ENCODE results near the gene SSBP3.
A peak's percentile ranks its signal among the peaks of the same experiment; 100 is the strongest.

SSBP3 gene

DNA sequence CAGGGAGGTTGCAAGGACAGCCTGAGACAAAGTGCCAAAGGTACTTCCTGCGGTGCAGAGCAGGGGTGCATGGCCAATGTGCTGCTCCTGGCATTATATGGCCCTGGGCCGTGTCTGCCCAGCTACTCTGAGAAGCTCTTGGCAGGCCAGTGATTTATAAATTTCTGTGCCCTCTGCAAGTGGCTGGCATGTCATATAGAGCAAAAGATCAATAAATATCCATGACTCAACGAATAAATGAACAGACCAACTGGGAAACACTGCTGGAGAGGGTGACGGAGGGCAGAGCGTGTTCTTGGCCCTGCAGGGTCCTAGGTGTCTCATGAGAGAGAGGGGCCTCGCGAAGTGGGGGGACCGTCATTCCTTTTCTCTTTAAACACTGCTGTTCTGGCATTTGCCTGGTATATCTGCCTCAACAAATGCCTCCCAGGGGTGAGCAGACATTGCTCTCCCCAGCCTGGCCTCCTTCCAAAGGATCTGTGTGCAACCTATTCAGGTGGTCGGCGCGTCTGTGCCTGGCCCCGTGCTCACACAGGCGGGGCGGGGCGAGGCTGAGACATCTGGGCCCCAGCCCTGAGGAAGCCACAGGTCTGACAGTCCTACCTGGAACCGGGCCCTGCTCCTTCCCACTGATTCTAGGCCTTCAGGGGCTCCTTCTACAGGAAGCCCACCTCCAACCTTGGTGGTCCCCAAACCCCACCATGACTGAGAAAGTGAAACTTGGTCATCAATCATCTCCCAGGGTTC, 123.9 kb downstream of the SSBP3 start:
- DNase-seq = no peak

GRCh38 chr1:54280651-54281050, 125.5 kb downstream of the SSBP3 start:
- no peak for DNase-seq

DNA sequence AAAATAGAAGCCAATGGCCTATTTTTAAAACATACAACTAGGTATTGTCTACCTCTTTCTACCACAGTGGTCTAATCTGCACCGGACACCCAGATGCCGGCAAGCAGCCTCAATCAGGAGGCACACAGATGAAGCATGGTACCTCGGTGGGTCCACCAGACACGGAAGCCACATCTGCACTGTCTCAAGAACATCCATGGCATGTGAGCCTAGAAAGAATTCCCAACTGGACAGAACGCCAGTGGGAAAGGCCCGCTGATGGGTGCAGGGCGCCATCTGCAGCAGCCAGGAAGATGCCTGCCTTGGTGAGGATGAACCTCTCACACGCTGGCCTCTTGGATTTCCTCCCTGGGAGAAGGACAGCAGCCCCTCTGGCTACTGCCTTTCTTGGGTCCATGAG, 126.7 kb downstream of the SSBP3 start:
- no peak for DNase-seq

- DNase-seq = no peak
Observed at GRCh38 chr1:54278941-54279422, 127.2 kb downstream of the SSBP3 start.

GRCh38 chr1:54277451-54278341, 128.5 kb downstream of the SSBP3 start:
- DNase-seq = no peak

DNA sequence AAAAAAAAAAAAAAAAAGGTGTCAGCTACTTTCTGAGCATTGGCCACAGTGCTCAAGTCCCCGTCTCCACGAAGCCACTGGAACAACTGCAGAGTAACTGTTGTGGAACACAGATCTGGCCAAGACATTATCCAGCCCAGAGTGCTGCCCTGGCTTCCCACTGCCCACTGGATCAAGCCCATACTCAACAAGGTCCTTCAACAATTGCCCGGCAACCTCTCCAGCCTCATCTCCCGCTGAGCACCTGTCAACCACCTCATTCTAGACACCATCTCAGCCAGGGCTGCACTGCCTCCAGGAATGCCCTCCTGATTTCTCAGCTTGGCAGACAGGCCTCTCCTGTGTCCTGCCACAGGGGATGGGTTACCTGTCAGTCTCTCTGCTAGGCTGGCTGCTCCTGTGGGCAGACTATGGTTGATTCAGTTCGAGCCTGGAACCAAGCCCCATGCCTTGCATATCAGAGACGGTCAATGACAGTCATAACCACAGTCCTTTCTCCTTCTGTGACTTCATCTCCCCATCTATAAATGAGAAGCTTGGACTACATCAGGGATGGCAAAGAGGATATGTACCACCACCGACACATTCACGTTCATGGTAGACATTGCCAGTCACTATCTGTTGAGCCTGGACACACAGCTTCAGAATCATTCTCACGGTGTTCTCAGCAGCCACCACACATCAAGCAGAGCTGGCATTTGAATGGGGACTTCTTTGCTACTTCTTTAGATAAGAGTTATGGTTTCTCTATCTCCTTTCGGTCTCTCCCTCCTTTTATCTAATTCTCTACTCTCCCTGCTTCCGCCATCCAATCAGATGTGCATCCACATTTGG, 129.4 kb downstream of the SSBP3 start:
- no peak for DNase-seq

DNA sequence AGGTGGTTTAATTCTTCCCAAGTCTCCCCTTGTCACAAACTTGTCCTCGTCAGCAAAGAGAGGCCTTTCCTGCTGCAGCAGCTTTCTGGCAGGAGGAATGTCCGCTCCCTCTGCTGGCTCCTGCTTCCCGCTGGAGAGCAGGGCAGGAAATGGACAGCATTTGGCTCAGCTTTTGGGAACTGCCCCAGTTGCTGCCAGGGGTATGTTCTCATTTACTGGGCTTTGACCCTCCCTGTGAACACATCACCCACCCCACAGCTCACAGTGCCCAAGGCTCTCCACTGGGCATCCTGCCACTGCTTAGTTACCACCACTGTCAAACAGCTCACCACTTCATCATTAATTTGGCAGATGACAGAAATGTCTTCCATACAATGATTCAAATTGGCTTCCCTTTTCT, 130.8 kb downstream of the SSBP3 start:
- DNase-seq = peak; percentile 80

DNA sequence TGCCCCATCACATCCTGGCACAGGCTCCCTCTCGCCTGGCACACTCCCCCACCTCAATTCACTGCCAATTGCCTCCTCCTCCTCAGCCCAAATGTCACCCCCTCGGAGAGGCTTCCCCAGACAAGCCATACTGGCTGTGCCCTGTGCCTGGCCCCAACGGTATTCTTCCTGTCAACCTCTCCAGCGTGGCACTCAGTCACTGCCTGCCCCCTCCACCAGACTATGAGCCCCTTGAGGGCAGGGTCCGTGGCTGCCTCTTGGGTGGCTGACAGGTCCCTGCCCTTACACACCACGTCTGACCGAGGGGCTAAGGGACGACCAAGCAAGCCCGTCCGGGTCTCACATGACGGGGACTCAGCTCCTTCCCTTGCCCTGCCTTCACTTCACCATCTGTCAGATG, 131.3 kb downstream of the SSBP3 start:
- no peak for DNase-seq

DNA sequence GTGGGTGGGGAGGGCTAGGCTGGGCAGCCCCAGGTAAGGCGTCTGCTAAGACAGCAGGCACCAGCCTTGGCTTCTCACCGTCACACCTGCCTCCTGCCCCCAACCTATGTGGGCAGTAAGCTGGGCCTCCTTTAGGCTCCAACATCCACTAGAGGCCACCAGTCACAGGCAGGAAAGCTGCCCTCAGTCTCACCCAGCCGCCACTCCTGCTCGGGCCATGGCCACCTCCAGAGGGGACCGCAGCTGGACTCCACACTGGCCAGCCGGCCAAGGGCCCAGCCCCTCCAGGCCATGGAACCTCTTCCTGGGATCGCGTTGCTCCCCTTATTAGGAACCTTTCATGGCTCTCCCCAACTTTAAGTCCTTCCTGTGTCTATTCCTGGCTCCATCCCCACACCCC, 131.7 kb downstream of the SSBP3 start:
- DNase-seq = no peak

DNA sequence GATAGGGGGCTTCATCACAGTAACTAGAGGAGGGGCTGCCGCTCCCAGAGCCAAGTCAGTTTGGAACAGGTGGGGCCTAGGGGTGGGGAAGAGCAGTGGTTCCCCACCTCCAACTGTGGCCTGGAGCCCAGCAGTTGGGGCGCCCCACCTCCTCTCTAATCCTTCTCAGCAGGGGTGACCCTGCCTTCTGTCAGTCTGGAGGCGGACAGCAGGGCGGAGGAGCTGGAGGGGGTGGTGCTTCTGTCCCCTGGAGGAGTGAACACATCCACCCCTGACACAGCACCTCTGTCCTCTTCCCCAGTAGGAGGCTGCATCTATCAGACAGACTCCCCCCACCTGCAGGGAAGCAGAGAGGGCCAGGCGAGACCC, 132.4 kb downstream of the SSBP3 start:
- DNase-seq = peak; percentile 67

- peak; percentile 80 for DNase-seq
Observed at GRCh38 chr1:54273092-54273794, 133.0 kb downstream of the SSBP3 start.

- no peak for DNase-seq
Observed at GRCh38 chr1:54272772-54273091, 133.5 kb downstream of the SSBP3 start.

- DNase-seq = no peak
Observed at GRCh38 chr1:54272134-54272533, 134.1 kb downstream of the SSBP3 start.

DNA sequence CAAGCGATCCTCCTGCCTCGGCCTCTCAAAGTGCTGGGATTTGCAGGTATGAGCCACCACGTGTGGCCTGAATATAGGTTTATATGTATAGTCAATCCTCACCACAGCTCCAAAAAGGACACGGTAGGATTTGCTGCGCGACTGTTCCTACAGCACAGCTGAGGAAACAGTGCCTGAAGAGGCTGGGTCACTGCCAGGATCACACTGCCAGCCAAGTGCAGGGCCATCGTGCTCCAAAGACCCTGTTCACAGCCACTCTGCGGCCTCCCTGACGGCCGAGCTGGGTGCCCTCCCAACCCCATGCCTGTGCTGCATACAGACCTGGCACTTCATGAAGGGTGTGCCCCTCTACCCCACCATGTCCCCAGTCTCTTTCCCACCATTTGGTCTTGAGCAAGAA, 134.9 kb downstream of the SSBP3 start:
- no peak for DNase-seq

DNA sequence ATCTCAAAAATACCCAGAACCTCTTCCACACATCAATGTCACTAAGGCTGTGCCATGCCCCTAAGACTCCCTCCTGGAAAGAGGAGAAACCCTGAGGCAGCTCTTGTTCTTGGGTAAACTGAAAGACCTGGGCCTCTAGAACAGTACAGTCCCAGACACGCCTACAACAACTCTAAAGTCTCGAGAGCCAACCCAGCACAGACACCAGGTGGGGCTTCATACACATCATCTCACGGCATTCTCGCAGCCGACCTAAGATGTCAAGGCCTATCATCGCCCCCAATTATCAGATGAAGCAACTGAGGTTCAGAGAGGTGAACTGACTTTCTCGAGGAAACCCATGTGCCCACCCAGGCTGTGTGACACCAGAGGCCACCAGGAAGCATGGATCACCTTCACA, 135.7 kb downstream of the SSBP3 start:
- no peak for DNase-seq

GRCh38 chr1:54268762-54269297, 137.4 kb downstream of the SSBP3 start:
- no peak for DNase-seq

- no peak for DNase-seq
Observed at GRCh38 chr1:54267815-54268761, 138.1 kb downstream of the SSBP3 start.

DNA sequence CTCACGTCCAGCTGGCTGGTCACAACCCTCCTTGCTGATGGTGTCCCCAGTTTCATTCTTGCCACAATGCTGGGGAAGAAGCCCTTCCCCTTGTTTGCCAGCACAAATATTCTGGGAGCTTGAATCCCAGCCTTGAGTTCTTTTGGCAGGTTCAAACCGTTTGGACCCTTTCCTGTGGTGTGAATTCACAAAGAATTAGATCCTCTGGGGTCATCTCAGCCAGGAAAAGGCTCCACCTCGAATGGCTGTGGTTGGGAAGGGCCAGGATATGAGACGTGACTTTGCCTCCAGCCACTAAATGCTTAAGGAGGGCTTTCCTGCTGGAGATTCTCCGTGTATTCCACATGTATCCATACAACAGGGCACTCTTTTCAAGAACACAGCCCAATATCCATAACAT, 139.3 kb downstream of the SSBP3 start:
- no peak for DNase-seq

DNA sequence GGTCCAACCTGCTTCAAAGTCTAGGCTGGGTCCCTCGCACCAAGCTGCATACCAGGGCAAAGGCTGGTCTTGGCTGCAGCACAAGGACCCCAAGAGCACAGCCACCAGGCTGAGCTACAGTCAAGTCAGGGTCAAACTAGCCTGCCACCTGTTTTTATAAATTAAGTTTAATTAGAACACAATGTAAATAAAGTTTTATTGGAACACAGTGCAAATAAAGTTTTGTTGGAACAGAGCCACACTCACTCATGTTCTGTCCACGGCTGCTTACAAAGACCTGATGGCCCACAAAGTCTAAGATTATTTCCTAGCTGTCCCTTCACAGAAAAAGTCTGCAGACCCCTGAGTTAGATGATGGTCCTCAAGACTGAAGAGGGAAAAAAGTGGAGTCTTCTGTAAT, 140.0 kb downstream of the SSBP3 start:
- no peak for DNase-seq

GRCh38 chr1:54265659-54266058, 140.5 kb downstream of the SSBP3 start:
- DNase-seq = no peak

DNA sequence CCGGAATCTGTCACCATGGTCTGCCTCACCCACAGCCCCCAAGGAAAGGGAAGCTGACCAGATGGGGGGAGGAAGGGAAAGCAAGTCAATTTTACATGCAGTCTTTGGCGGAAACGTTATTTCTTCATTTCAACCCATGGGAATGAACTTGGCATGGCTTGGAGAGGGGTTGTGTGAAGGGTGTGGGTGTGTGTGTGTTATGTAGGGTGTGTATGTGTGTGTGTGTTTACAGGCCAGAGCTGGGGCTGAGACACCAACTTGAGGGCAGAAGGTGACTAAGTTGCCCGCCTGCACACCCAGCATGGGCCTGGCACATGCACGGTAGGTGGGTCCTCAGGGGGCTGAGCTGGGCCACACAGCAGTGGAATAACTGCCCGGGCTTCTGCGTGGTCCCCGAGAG, 141.1 kb downstream of the SSBP3 start:
- DNase-seq = no peak

Measured in left hindlimb (tissue), 1 donor.